Astrocyte (in vitro differentiated cells and primary cell): ENCODE measurements around the gene EIF4G3. TPM values are rescaled to one million over a fixed set of nuclear protein-coding genes. Genes with fewer than 3 reads are reported as not detected.

ENCODE experiments used
- DNase-seq: peaks from one replicate; pipeline ENCODE4 v3.0.0-alpha.2; 2010; ENCODE audit warnings: low read depth
- FAIRE-seq: peaks from 2 replicates; lab custom pipeline; 2011; peaks lifted over from hg19 to GRCh38; lab: Jason Lieb, UNC
- H2AFZ ChIP-seq: 2 replicates; pipeline ENCODE4 v1.6.0; 2012; ENCODE audit warnings: low read depth, low read length, inconsistent platforms
- H3K27ac ChIP-seq: 2 replicates; pipeline ENCODE4 v1.5.1; 2011; ENCODE audit warnings: low read depth, low read length, inconsistent platforms
- H3K27me3 ChIP-seq: 2 replicates; pipeline ENCODE4 v1.6.0; 2011; ENCODE audit warnings: low read length, inconsistent platforms; ENCODE audit not compliant: insufficient read depth
- H3K36me3 ChIP-seq: 2 replicates; pipeline ENCODE4 v1.5.1; 2011; ENCODE audit warnings: low read length, inconsistent platforms; ENCODE audit not compliant: insufficient read depth
- H3K4me1 ChIP-seq: 2 replicates; pipeline ENCODE4 v1.5.1; 2011; ENCODE audit warnings: low read length, inconsistent platforms; ENCODE audit not compliant: insufficient read depth
- H3K4me2 ChIP-seq: 2 replicates; pipeline ENCODE4 v1.6.0; 2012; ENCODE audit warnings: low read length, inconsistent platforms
- H3K4me3 ChIP-seq: 2 replicates; pipeline ENCODE4 v1.5.1; 2011; ENCODE audit warnings: low read depth, mild to moderate bottlenecking, low read length, inconsistent platforms; ENCODE audit not compliant: insufficient read depth
- H3K79me2 ChIP-seq: 2 replicates; pipeline ENCODE4 v1.6.0; 2012; ENCODE audit warnings: mild to moderate bottlenecking, low read length, inconsistent platforms; ENCODE audit not compliant: insufficient read depth
- H3K9ac ChIP-seq: 2 replicates; pipeline ENCODE4 v1.6.0; 2012; ENCODE audit warnings: mild to moderate bottlenecking, low read length, inconsistent platforms
- H3K9me3 ChIP-seq: 2 replicates; pipeline ENCODE4 v1.5.1; 2012; ENCODE audit warnings: low read depth, mild to moderate bottlenecking, low read length, inconsistent platforms; ENCODE audit not compliant: insufficient read depth
- H4K20me1 ChIP-seq: 2 replicates; pipeline ENCODE4 v1.6.0; 2012; ENCODE audit warnings: low read length, inconsistent platforms; ENCODE audit not compliant: insufficient read depth
- H3K27ac Mint-ChIP-seq: one replicate; pipeline ENCODE4 v1.8.0; 2021; ENCODE audit warnings: mild to moderate bottlenecking, mixed read lengths; ENCODE audit not compliant: unreplicated experiment
- H3K27me3 Mint-ChIP-seq: one replicate; pipeline ENCODE4 v1.8.0; 2021; ENCODE audit warnings: low read depth, mixed read lengths; ENCODE audit not compliant: unreplicated experiment
- H3K36me3 Mint-ChIP-seq: one replicate; pipeline ENCODE4 v1.8.0; 2021; ENCODE audit warnings: low read depth, mixed read lengths; ENCODE audit not compliant: unreplicated experiment
- H3K4me1 Mint-ChIP-seq: one replicate; pipeline ENCODE4 v1.8.0; 2021; ENCODE audit warnings: low read depth, mixed read lengths; ENCODE audit not compliant: unreplicated experiment
- H3K4me3 Mint-ChIP-seq: one replicate; pipeline ENCODE4 v1.8.0; 2021; ENCODE audit warnings: mild to moderate bottlenecking, moderate library complexity, mixed read lengths; ENCODE audit not compliant: unreplicated experiment
- H3K9me3 Mint-ChIP-seq: one replicate; pipeline ENCODE4 v1.8.0; 2021; ENCODE audit warnings: mild to moderate bottlenecking, mixed read lengths; ENCODE audit not compliant: unreplicated experiment
- EZH2 ChIP-seq: IDR thresholded peaks from 2 replicates; pipeline ENCODE4 v1.6.1; 2012; ENCODE audit warnings: mild to moderate bottlenecking, low read length, inconsistent platforms; ENCODE audit not compliant: insufficient read depth
- total RNA-seq: library from RNA; stranded (reverse); gene quantifications from 2 replicates; pipeline ENCODE4 v1.2.1, GENCODE V29; 2021
- TF ChIP-seq, protein P1 (sequence below): IDR thresholded peaks from 2 replicates; pipeline ENCODE4 v1.5.1; 2011; ENCODE audit warnings: low read depth, mild to moderate bottlenecking, inconsistent platforms, low read length, moderate library complexity; ENCODE audit not compliant: insufficient read depth

The EIF4G3 gene
- total RNA-seq, 1 donor from 2014 or later, result 76.1 TPM

DNA sequence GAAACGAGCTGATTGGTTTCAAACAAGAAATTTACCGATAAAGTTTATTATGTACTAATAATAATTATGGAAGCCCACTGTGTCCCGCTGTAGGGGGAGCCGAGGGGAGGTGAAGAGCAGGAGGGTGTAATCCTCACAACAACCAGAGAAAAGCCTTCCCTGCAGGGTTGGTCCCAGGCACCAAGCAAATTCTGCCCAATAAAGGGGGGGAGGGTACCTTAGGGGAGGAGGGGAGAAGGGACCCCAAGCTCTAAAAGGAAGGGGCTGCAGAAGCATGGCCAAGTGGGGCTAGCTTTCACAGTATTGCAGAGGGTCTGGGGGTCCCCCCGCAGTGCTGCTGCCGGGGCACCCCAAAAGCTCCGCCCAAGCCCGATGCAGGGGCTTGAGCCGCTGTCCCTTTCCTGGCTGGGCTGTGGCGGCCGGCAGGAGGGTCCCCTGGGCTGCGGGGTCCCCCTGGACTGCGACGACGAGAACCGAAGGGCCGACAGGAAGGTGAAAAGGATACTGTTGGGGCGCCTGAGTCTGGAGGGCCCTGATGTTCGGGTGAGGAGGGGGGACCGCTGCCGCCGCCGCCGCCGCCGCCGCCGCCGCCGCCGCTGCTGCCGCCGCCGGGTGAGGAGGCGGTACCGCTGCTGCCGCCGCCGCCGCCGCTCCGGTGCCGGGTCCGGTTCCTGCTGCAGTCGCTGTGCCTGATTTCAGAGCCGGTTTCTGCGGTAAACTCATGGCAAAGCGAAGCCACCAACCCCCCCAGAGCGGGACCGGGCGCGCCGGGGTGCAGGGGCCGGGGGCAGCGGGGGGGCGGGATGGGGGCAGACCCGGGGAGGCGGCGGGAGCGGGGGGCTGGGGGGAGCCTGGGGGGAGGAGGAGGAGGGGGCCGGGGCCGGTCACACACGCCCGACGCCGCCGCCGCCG lies 771 bp downstream of the EIF4G3 start:
- peaks cover 48% of the 10 kb centered on the region for H3K79me2 ChIP-seq
- H3K9me3 ChIP-seq, result no peaks in the 10 kb centered on the region
- H3K4me2 ChIP-seq, result peak overlapping the region; percentile 87
- H3K27me3 ChIP-seq, result no peaks in the 10 kb centered on the region
- H3K27ac Mint-ChIP-seq, result peak overlapping the region; percentile 60
- TF ChIP-seq, protein P1, sequence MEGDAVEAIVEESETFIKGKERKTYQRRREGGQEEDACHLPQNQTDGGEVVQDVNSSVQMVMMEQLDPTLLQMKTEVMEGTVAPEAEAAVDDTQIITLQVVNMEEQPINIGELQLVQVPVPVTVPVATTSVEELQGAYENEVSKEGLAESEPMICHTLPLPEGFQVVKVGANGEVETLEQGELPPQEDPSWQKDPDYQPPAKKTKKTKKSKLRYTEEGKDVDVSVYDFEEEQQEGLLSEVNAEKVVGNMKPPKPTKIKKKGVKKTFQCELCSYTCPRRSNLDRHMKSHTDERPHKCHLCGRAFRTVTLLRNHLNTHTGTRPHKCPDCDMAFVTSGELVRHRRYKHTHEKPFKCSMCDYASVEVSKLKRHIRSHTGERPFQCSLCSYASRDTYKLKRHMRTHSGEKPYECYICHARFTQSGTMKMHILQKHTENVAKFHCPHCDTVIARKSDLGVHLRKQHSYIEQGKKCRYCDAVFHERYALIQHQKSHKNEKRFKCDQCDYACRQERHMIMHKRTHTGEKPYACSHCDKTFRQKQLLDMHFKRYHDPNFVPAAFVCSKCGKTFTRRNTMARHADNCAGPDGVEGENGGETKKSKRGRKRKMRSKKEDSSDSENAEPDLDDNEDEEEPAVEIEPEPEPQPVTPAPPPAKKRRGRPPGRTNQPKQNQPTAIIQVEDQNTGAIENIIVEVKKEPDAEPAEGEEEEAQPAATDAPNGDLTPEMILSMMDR, result no peak
- TF ChIP-seq EZH2, result no peak
- no peaks in the 10 kb centered on the region for H3K9me3 Mint-ChIP-seq
- DNase-seq, result no peak
- peak overlapping the region; percentile 67 for H3K27ac ChIP-seq
- H3K4me3 ChIP-seq, result peak overlapping the region; percentile 89
- H3K36me3 Mint-ChIP-seq, result peaks cover 6% of the 10 kb centered on the region
- peaks cover 9% of the 10 kb centered on the region for H3K4me1 Mint-ChIP-seq
- H2AFZ ChIP-seq, result no peak overlapping the region
- peak overlapping the region; percentile 95 for H3K9ac ChIP-seq
- H3K4me3 Mint-ChIP-seq, result peak overlapping the region; percentile 89
- H3K4me1 ChIP-seq, result peaks cover 4% of the 10 kb centered on the region
- no peaks in the 10 kb centered on the region for H3K36me3 ChIP-seq
- H4K20me1 ChIP-seq, result peaks cover 43% of the 10 kb centered on the region
- FAIRE-seq, result no peak
- H3K27me3 Mint-ChIP-seq, result no peaks in the 10 kb centered on the region

DNA sequence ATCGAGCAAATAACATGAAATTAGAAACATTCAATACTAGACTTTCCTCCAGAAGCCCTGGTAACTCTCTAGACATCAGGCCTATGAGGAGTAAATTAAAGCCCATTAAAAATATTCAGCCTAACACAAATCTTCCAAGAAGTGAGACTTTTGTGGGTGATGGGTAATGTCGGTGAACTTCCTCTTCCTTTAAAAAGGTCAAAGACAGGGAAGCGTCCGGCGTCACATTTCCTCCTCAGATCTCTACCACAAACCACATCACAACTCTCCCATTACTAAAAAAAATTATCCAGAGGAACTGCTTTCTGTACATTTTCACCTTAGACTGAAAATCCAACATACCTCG lies 1.4 kb downstream of the EIF4G3 start:
- peak overlapping the region; percentile 89 for H3K4me3 ChIP-seq
- peaks cover 53% of the 10 kb centered on the region for H3K79me2 ChIP-seq
- peaks cover 4% of the 10 kb centered on the region for H3K4me1 ChIP-seq
- H3K9ac ChIP-seq, result peak overlapping the region; percentile 95
- H3K27me3 ChIP-seq, result no peaks in the 10 kb centered on the region
- Mint-ChIP-seq H3K27me3 (no peaks in the 10 kb centered on the region), H3K4me1 (peaks cover 9% of the 10 kb centered on the region), H3K9me3 (no peaks in the 10 kb centered on the region), H3K27ac (peak overlapping the region; percentile 60), H3K4me3 (peak overlapping the region; percentile 89), H3K36me3 (peaks cover 6% of the 10 kb centered on the region)
- H2AFZ ChIP-seq, result no peak overlapping the region
- DNase-seq (peak; percentile 45), FAIRE-seq (no peak)
- no peaks in the 10 kb centered on the region for H3K36me3 ChIP-seq
- H3K4me2 ChIP-seq, result peak overlapping the region; percentile 87
- TF ChIP-seq, protein P1, result no peak
- no peak for TF ChIP-seq EZH2
- H4K20me1 ChIP-seq, result peaks cover 48% of the 10 kb centered on the region
- H3K9me3 ChIP-seq, result no peaks in the 10 kb centered on the region
- H3K27ac ChIP-seq, result peak overlapping the region; percentile 67
